Measurements from ENCODE around the gene ARHGAP4.
A peak's percentile ranks its signal among the peaks of the same experiment; 100 is the strongest.

Gene ARHGAP4

DNA sequence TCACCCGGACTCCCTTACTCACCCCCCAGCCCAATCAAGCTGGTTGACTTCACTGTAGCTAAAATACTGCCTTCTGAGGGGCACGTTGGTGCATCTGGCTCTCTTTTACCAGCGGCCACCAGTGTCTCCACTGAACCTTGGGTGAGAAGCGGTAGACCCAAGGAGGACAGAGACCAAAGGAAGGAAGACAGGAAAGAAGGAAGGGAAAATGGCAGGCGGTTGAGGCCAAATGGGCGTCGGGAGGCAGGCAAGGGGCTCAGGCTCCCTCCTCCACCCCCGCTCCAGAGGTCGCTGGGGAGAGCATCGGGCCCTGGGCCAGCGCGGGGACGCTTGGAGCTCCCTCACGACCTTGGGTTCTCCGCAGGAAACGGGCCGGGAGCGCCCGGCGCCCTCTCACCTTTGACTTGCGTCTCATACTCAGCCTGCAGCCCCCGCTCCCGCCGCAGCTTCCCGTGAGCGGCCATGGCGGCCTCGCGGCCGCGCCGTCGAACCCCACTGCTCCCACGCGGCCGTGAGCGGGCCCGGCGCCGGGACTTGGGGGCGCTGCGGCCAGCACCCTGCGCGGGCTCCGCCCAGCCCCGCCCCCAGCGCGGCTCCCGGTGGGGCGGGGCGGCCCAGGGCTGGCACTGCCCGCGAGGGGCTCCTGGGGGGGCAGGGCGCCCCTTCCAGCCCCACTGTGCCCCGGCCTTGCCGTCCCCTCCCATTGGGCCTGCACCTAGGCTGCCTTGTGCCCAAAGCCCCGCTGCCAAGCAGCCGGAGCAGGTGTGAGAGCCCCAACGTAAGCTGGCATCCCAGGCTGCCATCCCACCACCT, at the start of gene ARHGAP4:
Gene ARHGAP4, minus strand, starts transcription at position 526 of the 813 bp plus-strand sequence. Its CDS starts 62 bp downstream, at position 464.
- no peak for DNase-seq

DNA sequence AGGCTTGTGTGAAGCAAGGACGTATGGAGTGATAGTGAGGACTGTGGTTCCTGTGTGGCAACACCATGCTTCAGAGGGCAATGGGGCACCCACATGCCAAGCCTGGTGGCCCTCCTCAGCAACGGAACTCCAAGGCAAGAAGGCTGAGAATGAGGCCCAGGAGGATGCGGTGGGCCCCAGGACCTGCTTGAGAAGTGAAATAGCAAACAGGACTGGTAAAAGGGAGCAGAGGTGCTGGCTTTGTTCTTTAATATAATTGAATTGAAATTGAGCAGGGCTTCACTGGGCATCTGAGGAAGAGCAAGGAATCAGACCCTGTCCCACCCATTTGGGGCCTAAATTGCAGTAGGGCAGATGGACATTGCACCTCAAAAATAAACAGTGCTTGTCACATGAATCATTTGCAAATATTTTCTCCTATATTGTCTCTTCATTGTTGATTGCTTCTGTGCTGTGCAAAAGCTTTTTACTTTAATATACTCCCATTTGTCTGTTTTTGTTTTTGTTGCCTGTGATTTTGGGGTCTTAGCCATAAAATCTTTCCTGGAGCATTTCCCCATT, 48.7 kb upstream of the ARHGAP4 start:
- no peak for DNase-seq

DNA sequence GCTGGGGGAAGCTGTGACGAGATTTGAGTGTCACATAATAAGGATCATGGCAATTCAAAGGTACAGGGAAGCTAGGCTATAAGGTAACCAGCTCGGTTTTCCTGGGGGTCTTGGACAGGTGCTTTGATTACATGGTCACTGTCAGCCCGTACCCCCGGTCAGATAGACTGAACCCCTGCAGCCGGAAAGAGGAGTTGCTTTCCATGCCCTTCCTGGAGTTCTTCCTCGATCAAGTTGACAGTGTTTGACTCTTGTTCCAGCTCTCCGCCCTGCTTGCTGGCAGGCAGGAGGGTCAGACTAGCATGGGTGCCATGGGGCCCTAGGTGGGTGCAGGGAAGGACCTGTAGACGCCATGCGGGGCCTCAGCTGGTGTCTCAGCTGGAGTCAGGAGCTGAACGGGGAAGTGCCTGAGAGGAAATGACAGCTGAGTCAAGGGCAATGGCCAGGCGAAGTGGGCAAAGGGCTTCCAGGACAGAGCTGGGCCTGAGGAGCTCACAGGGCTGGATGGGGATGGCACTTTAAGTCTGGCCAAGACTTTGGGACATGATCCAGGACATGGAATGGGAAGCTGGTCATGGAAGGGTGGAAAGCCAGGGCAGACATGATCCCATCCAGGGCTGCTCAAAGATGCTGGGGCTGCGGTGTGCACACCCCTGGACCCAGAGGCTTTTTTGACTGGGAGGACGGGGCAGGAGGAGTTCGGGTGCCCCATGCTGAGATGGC, 48.1 kb upstream of the ARHGAP4 start:
- DNase-seq: no peak

DNA sequence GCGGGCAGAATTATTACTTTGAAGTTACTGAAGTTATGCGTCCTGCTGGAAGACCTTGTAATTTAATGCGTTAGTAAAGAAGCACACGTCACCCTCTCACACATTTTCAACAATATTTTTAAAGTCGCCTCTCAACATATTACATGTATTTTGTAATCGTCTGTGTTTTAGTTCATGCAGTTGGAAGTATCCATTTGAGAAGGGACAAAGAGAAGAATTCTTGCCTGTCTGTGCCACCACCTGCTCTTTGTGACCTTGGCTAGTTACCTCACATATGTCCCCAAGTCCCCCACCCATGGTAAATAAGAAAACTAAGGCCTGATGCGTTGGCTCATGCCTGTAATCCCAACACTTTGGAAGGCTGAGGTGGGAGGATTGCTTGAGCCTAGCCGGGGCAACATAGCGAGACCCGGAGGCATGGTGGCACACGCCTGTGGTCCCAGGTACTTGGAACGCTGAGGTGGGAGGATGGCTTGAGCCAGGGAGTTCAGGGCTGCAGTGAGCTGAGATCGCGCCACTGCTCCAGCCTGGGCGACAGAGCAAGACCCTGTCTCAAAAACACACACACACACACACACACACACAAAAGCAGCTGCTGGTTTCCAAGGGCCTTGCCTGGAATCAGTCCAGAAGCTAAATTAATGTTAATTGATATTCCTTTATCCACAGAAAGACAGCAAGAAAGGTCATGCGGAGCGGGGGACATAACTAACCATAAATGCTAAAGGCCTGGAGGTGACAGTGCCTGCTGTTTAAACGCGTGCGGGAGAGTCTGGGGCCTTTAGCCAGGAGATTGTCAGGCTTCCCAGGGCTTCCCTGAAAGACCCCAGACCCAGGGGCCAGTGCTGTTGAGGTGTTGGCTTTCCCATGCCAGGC, 47.3 kb upstream of the ARHGAP4 start:
- DNase-seq: no peak

DNA sequence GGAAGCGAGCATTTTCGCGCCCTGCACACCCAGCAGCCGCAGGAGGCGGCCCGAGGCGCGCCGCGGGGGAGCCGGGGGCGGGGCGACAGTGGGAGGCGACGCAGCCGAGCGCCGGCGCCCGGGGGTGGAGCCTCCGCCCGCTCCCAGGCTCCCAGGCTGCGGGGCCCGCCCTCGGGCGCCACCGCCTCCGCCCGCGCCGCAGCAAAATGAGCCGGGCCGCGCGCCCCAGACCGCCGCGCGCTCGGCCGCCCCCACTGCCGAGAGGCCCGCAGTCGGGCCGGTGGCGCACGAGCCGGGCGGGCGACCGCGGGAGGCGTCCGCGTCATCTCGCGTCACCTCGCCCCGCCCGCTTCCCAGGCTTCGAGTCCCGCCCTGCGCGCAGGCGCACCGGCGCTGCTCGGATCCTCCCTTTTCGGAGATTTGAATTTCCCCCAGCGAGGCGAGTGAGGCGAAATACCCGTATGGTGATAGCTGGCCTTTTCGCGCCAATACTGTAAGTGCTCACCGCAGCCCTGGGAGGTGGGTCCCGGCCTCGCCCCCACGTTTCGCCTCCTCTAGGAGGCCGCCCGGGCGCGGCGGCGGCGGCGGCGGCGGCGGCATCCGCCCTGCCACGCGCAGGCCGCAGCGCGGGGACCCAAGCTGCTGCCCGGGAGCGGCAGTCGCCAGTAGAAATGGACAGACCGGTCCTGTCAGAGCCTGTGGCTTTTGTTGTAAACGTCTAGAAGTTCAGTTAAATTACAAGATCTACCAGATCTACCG, 46.5 kb upstream of the ARHGAP4 start, which contains the start of gene TMEM187:
Gene TMEM187, plus strand, starts transcription at position 387 of the 759 bp plus-strand sequence. CDS start 9,309 bp downstream, outside the sequence.
- DNase-seq: peak; percentile 49

DNA sequence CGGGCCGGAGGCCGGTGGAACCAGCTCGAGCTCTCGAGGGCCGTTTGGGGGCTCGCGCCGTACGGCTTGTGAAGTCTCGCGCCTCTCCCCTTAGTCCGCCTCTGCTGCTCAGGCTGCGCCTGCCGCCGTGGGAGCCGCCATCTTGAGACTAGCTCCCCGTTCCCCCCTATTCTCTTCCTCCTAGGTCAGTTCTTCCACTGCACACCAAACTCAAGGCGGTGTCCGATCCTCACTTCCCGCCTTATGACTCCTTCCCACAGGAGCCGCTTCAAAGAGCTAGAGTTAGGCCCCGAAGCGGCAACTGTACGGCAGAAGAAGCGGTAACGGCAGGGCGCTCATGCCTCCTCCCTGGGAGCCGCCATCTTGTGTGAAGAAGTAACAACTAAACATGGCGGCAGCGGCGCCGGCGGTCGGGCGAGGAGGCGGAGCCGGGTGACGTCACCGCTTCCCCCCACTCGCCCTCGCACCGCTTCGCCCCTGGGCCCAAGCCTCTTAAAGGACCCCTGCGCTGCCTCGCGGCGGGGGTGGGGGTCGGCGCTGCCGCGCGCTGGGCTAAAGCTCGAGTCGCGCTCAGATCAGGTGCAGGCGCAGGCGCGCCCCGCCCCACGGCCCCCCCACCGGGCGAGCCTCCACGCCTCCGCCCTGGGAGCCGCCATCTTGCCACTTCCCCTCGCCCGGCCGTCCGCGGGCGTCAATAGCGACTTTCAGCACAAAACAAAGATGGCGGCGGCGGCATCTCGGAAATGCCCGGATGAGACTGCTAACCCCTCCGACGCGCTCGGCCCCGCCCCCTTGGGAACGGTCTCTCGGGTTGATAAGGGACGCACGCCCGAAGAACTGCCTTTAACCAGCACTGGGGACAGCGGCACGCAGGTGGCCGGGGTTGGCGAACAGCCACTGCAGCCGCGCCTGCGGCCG, 45.6 kb upstream of the ARHGAP4 start, which contains the start of gene HCFC1:
Gene HCFC1, minus strand, starts transcription at position 369 of the 918 bp plus-strand sequence. CDS start 978 bp downstream, outside the sequence.
- DNase-seq: peak; percentile 75

DNA sequence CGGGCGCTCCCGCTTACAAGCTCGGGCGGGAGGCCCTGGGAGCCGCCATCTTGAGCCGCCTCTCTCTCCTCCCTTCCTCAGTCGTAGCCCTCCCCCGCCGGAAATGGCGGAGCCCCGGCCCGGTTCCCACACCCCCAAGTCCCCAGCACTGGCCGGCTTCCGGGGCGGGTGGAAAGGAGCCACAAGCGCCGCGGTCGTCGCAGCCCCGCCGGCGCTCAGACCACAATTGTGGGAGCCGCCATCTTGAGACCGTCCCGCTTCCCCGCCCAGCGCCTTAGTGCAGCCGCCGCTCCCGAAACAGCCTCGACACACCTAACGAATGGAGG, 45.0 kb upstream of the ARHGAP4 start:
- peak; percentile 39 for DNase-seq

DNA sequence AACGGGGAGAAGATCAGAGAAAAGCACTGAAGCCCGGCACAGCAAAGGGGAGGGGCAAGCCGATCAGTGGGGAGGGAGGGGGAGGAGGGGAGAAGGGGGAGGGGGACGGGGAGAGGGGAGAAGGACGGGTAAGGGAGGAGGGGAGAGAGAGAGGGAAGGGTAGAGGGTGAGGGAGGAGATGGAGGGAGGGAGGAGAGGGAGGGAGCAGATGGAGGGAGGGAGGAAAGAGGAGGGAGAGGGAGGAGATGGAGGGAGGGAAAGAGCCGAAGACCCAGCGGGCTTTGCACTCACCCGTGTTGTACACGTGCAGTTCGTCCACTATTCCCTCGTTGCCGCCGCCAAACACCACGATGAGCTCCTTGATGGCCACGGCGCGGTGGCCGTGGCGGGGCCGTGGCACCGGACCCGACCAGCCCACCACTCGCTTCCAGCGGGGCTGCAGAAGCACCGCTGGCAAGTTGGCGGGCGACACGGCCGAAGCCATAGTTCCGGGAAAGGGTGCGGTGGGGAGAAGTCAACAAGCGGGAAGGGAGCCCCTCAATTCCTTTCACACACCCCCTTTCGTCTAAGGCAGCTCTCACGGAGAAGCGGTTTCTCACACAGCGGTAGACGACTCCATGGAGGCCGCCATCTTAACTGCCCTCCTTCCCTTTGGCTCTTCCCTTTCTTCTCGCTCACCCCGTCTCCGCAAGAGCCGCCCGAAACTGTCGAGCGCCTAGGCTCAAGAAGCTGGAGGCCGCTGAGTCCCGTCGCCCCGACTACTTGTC, 44.5 kb upstream of the ARHGAP4 start:
- no peak for DNase-seq

GRCh38 chrX:153969904-153970356, 43.9 kb upstream of the ARHGAP4 start:
- DNase-seq: no peak

DNA sequence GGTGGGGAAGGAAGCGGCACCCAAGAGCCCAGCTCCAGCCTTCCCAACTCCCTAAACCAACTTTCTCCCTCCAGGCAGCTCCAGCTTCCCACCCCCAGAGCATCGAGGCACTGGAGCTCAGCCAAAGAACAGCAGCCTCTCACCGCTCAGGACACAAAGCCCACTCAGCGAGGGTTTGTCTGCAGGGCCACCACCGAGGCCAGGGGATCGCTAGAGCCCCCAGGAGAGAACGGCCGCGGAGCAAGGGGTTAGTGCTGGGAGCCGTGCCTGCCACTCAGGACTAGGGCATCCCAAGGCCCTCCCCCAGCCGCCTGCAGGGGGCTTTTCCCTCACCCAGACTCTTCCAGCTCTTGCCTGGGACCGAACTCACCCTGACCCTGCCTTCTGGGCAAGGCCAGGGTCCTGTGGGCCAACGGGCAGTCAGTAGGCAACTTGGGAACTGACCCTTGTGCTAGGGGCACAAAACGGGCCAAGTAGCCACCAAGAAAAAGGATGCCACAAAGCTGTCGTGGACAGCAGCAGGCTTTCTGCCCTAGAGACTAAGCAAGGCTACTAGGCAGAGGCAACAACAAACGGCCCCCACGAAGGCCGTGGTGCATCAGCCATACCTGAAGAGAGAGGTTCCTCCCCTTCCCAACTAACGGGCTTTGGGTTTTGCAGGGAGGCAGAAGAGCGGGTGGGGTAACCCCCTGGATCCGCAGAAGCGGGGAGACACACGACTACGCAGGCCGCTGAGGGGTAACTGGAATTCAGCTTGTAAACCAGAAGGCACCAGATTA, 43.2 kb upstream of the ARHGAP4 start:
- DNase-seq: no peak

DNA sequence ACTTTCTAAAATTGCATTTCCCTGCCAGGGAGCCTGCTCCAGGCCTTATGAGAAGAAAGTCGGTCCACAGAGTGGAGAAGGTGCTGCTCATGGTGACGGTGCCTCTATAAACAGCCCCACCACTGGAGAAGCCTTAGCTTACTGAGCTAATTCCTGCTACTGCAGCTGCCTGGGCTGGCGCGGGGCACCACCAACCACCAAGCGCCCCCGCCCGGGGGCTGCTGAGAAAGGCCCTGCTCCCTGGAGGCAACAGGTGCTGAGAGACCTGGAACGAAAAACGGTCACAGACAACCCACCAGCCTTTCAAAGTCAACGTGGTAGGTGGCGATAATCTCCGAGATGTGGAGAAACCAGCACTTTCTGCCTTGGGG, 42.7 kb upstream of the ARHGAP4 start:
- DNase-seq: no peak

DNA sequence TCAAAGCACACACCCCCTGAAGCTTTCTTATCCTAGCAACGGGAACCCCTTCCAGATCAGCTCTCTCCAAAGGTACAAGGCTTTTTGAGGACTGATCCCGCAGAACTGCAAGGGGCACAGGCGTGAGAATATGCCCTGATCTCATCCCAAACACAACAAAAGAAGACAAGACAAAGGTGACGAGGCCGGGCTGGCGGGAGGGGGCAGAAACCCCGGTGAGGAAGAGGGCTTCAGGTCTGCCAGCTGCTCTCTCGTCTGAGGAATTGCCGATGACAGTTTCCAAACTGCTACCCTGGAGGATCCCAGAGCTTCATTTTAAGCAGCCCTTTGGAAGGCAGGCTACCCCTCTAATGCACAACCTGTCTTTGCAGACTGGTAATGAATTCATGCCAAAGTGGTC, 42.2 kb upstream of the ARHGAP4 start:
- DNase-seq: no peak

- no peak for DNase-seq
These were observed 41.6 kb upstream of the ARHGAP4 start for GRCh38 chrX:153967536-153968224.

- no peak for DNase-seq
These were observed 40.9 kb upstream of the ARHGAP4 start for GRCh38 chrX:153966841-153967535.

GRCh38 chrX:153966283-153966688, 40.2 kb upstream of the ARHGAP4 start:
- no peak for DNase-seq

- no peak for DNase-seq
These were observed 39.3 kb upstream of the ARHGAP4 start for GRCh38 chrX:153965406-153965805.

GRCh38 chrX:153964105-153964504, 38.0 kb upstream of the ARHGAP4 start:
- DNase-seq: no peak

- DNase-seq: no peak
These were observed 37.5 kb upstream of the ARHGAP4 start for GRCh38 chrX:153963546-153963945.
